DOHH2 (cell line): ENCODE results near the gene MYO9A.

Experiments
- EZH2phosphoT487 ChIP-seq: fragments of 200-600 bp; sonication (generic); IDR thresholded peaks from 2 replicates; pipeline ENCODE4 v1.6.1; 2017; ENCODE audit warnings: borderline replicate concordance, mild to moderate bottlenecking, antibody characterized with exemption, low read length, moderate library complexity, mixed read lengths
- TF ChIP-seq, protein P1 (sequence below): fragments of 200-600 bp; sonication (generic); IDR thresholded peaks from one replicate; pipeline ENCODE4 v1.5.1; 2014; ENCODE audit warnings: antibody characterized with exemption, mild to moderate bottlenecking, low read depth, low read length; ENCODE audit not compliant: poor library complexity, severe bottlenecking

DNA sequence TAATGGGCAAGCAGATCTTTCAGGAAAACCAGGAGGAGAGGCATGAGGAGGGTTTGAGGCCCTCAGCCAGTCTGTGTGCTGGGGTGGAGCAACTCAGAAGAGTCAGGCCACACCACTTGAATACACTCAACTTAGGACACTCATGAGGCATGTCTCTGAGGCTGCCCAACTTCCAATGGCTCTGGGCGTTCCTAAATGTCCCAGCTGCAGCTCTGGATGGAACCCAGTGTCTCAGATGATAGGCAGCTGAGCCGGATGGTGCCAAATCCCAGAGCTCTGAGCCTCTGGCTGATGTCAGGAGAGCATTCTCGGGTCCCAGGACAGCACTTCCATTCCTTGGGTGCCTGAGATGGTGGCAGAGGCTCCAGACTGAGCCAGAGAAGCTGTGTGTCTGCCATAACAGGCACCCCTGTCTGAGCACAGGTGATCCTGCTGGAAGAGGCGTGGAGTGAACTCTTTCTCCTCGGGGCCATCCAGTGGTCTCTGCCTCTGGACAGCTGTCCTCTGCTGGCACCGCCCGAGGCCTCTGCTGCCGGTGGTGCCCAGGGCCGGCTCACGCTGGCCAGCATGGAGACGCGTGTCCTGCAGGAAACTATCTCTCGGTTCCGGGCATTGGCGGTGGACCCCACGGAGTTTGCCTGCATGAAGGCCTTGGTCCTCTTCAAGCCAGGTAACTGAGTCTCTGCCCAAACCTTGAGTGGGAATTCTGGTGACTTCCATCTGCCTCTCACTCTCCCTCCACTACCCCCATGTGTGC is 304.8 kb downstream of the MYO9A start:
- TF ChIP-seq, protein P1, sequence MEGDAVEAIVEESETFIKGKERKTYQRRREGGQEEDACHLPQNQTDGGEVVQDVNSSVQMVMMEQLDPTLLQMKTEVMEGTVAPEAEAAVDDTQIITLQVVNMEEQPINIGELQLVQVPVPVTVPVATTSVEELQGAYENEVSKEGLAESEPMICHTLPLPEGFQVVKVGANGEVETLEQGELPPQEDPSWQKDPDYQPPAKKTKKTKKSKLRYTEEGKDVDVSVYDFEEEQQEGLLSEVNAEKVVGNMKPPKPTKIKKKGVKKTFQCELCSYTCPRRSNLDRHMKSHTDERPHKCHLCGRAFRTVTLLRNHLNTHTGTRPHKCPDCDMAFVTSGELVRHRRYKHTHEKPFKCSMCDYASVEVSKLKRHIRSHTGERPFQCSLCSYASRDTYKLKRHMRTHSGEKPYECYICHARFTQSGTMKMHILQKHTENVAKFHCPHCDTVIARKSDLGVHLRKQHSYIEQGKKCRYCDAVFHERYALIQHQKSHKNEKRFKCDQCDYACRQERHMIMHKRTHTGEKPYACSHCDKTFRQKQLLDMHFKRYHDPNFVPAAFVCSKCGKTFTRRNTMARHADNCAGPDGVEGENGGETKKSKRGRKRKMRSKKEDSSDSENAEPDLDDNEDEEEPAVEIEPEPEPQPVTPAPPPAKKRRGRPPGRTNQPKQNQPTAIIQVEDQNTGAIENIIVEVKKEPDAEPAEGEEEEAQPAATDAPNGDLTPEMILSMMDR: no peak
- TF ChIP-seq EZH2phosphoT487: no peak
